CD4-positive, alpha-beta T cell (primary cell): Measurements from ENCODE around the gene KIF21B. TPM values are rescaled to one million over a fixed set of nuclear protein-coding genes. Genes with fewer than 3 reads are reported as not detected.
A peak's percentile ranks its signal among the peaks of the same experiment; 100 is the strongest.

Experiments used
- ATAC-seq: fragments of 200-7000 bp; cut with Tn5 transposase; one replicate; pipeline ENCODE4 v1.10.0; 2022; ENCODE audit warnings: mild to moderate bottlenecking; ENCODE audit not compliant: poor library complexity
- CTCF ChIA-PET: fragments of 350-600 bp; sonication (Branson Sonifier 250); formaldehyde crosslinking; loops from one replicate; lab custom pipeline; 2021; ENCODE audit warnings: antibody characterized with exemption, inconsistent platforms; lab: Charles Lee
- POLR2A ChIA-PET: fragments of 350-600 bp; sonication (Branson Sonifier 250); formaldehyde crosslinking; loops from one replicate; lab custom pipeline; 2021; ENCODE audit warnings: antibody characterized with exemption, inconsistent platforms; lab: Charles Lee
- DNase-seq, 14 experiments: peaks; one replicate each; pipeline ENCODE4 v3.0.0-alpha.2; 2013 to 2020; ENCODE audit warnings: mixed read lengths in 2 of 14
- H3K27ac ChIP-seq, 2 donors: one replicate each; pipeline versions ENCODE4 v1.5.1 to v1.7.0; 2013; ENCODE audit warnings: low read length in 2 of 2, low read depth in 1 of 2, mild to moderate bottlenecking in 1 of 2
- H3K27me3 ChIP-seq, 2 experiments: 1 replicate in 1 of 2; 2 replicates in 1 of 2; pipeline versions ENCODE4 v1.6.1 to v1.7.0; 2013; ENCODE audit warnings: low read length in 2 of 2, control low read depth in 1 of 2, mild to moderate bottlenecking in 1 of 2, moderate library complexity in 1 of 2; ENCODE audit not compliant: insufficient read depth in 2 of 2, control insufficient read depth in 1 of 2
- H3K36me3 ChIP-seq: one replicate; pipeline ENCODE4 v1.6.1; 2013; ENCODE audit warnings: low read length, control low read depth; ENCODE audit not compliant: insufficient read depth
- H3K4me1 ChIP-seq: one replicate; pipeline ENCODE4 v1.6.1; 2013; ENCODE audit warnings: low read length, control low read depth; ENCODE audit not compliant: insufficient read depth
- H3K4me3 ChIP-seq: one replicate; pipeline ENCODE4 v1.5.1; 2013; ENCODE audit warnings: mild to moderate bottlenecking, low read length, moderate library complexity
- H3K9me3 ChIP-seq, 2 experiments: 1 replicate in 1 of 2; 2 replicates in 1 of 2; pipeline versions ENCODE4 v1.6.1 to v1.7.0; 2013; ENCODE audit warnings: low read length in 2 of 2, mild to moderate bottlenecking in 2 of 2, control low read depth in 1 of 2, moderate library complexity in 1 of 2; ENCODE audit not compliant: control insufficient read depth in 1 of 2, insufficient read depth in 1 of 2
- H3K27ac Mint-ChIP-seq: one replicate; pipeline ENCODE4 v1.8.0; 2020; ENCODE audit warnings: mixed read lengths
- H3K27me3 Mint-ChIP-seq: one replicate; pipeline ENCODE4 v1.8.0; 2021; ENCODE audit warnings: mixed read lengths
- H3K36me3 Mint-ChIP-seq: one replicate; pipeline ENCODE4 v1.8.0; 2021; ENCODE audit warnings: low read depth, mixed read lengths
- H3K4me1 Mint-ChIP-seq: one replicate; pipeline ENCODE4 v1.8.0; 2021; ENCODE audit warnings: low read depth, mixed read lengths
- H3K4me3 Mint-ChIP-seq: one replicate; pipeline ENCODE4 v1.8.0; 2020; ENCODE audit warnings: mild to moderate bottlenecking, mixed read lengths
- H3K9me3 Mint-ChIP-seq: one replicate; pipeline ENCODE4 v1.8.0; 2020; ENCODE audit warnings: mixed read lengths
- CTCF ChIP-seq: fragments of 200-600 bp; IDR thresholded peaks from one replicate; pipeline ENCODE4 v1.8.0; 2022; ENCODE audit warnings: antibody characterized with exemption, mild to moderate bottlenecking
- intact Hi-C, 2 experiments: fragments of 100-400 bp; cut with DNase I in 1 of 2; cut with micrococcal nuclease in 1 of 2; formaldehyde crosslinking; loops; one replicate each; pipeline versions ENCODE4 v1.15.1 to v1.9.0; 2023 to 2025; cut with DNase I, micrococcal nuclease
- total RNA-seq, 174 experiments: library from RNA in 2 of 174; stranded (reverse) in 2 of 174; gene quantifications; one replicate each; pipeline ENCODE4 v1.2.3 and lab custom pipeline; 2021 to 2026

KIF21B gene
- total RNA-seq, 2 experiments from 2014 or later = 64.5 to 65.4 TPM

GRCh38 chr1:200971428-200971903 lies 52.0 kb downstream of the KIF21B start:
- Mint-ChIP-seq H3K27ac (no peak overlapping the region), H3K4me3 (no peak overlapping the region), H3K9me3 (no peaks in the 10 kb centered on the region), H3K27me3 (no peaks in the 10 kb centered on the region), H3K4me1 (no peaks in the 10 kb centered on the region), H3K36me3 (peaks cover 82% of the 10 kb centered on the region)
- no peak for TF ChIP-seq CTCF
- no peaks in the 10 kb centered on the region for H3K9me3 ChIP-seq
- intact Hi-C loops = loop anchor here in 1 of 2 experiments (10.0 kb wide), 1 partner anchor 253 kb away; no protein-coding TSS in a partner anchor
- H3K27me3 ChIP-seq = no peaks in the 10 kb centered on the region
- ChIA-PET CTCF (interaction anchor here (0.6 to 3.0 kb wide), 16 partner anchors 8 to 349 kb away, joined by 3 to 36 read pairs (median 4); no protein-coding TSS in a partner anchor), POLR2A (interaction anchor here (1.6 to 2.7 kb wide), 2 partner anchors 71 to 143 kb away, joined by 7 to 11 read pairs; no protein-coding TSS in a partner anchor)
- no peak overlapping the region for H3K4me3 ChIP-seq
- no peak for ATAC-seq
- peaks cover 89% of the 10 kb centered on the region for H3K36me3 ChIP-seq
- no peak for DNase-seq
- no peak overlapping the region for H3K27ac ChIP-seq
- H3K4me1 ChIP-seq = peaks cover 3% of the 10 kb centered on the region

- H3K9me3 ChIP-seq = no peaks in the 10 kb centered on the region
- Mint-ChIP-seq H3K4me1 (no peaks in the 10 kb centered on the region), H3K9me3 (no peaks in the 10 kb centered on the region), H3K36me3 (peaks cover 76% of the 10 kb centered on the region), H3K27me3 (no peaks in the 10 kb centered on the region), H3K4me3 (no peak overlapping the region), H3K27ac (no peak overlapping the region)
- peaks cover 83% of the 10 kb centered on the region for H3K36me3 ChIP-seq
- no peak for DNase-seq
- POLR2A ChIA-PET = interaction anchor here (2.7 kb wide), 1 partner anchor 71 kb away, joined by 11 read pairs; no protein-coding TSS in a partner anchor
- no peak overlapping the region for H3K27ac ChIP-seq
- no peak overlapping the region for H3K4me3 ChIP-seq
- intact Hi-C loops = loop anchor here in 1 of 2 experiments (10.0 kb wide), 1 partner anchor 254 kb away; no protein-coding TSS in a partner anchor
- H3K27me3 ChIP-seq = no peaks in the 10 kb centered on the region
- H3K4me1 ChIP-seq = peaks cover 3% of the 10 kb centered on the region
- CTCF ChIA-PET = interaction anchor here (1.0 to 3.0 kb wide), 9 partner anchors 9 to 349 kb away, joined by 3 to 36 read pairs (median 4); no protein-coding TSS in a partner anchor
- no peak for ATAC-seq
- TF ChIP-seq CTCF = no peak
Observed at GRCh38 chr1:200970771-200971427, 52.6 kb downstream of the KIF21B start.

- no peaks in the 10 kb centered on the region for H3K27me3 Mint-ChIP-seq
- intact Hi-C loops = loop anchor here in 1 of 2 experiments (10.0 kb wide), 1 partner anchor 255 kb away; no protein-coding TSS in a partner anchor
- Histone ChIP-seq H3K9me3 (no peaks in the 10 kb centered on the region), H3K27me3 (no peaks in the 10 kb centered on the region), H3K4me1 (peaks cover 3% of the 10 kb centered on the region), H3K36me3 (peaks cover 74% of the 10 kb centered on the region), H3K27ac (no peak overlapping the region), H3K4me3 (no peak overlapping the region)
- ChIA-PET POLR2A (no interaction called here), CTCF (no interaction called here)
- ATAC-seq (no peak), DNase-seq (peak in 2 of 14 experiments; percentile 26 to 53)
- no peaks in the 10 kb centered on the region for H3K4me1 Mint-ChIP-seq
- H3K9me3 Mint-ChIP-seq = no peaks in the 10 kb centered on the region
- H3K4me3 Mint-ChIP-seq = no peak overlapping the region
- no peak overlapping the region for H3K27ac Mint-ChIP-seq
- no peak for TF ChIP-seq CTCF
- H3K36me3 Mint-ChIP-seq = peaks cover 67% of the 10 kb centered on the region
Observed at GRCh38 chr1:200969726-200970561, 53.6 kb downstream of the KIF21B start.
